ENCODE measurements around the gene GRN. TPM values are rescaled to one million over a fixed set of nuclear protein-coding genes. Genes with fewer than 3 reads are reported as not detected.
"Not testable (repeated sequence)": the region's sequence is repeated elsewhere in the genome, so short reads cannot be mapped to it uniquely, and the experiment has no call there.

The GRN gene
- total RNA-seq, 4 donors from 2014 or later, result 169 to 313 (median 260) TPM

- no peak within 1 kb of the TSS for H3K4me3 ChIP-seq
- no peak within 1 kb of the TSS for H3K27ac ChIP-seq (replicated peaks in 1 of 4)
- no peaks in the 10 kb centered on the region for H3K36me3 ChIP-seq
- WGBS, result 62% methylated on average over 1 of the region's 1 CpG
- DNase-seq (ENCODE audit: extremely low spot score), result no peak
- no peak for TF ChIP-seq EP300 (IDR thresholded peaks at IDR 0.05)
- no peak for TF ChIP-seq POLR2A (IDR thresholded peaks at IDR 0.05; ENCODE audit: low read depth)
- no peak for TF ChIP-seq CTCF (IDR thresholded peaks at IDR 0.05)
- no peaks in the 10 kb centered on the region for H3K9me3 ChIP-seq
- intact Hi-C loops (cut with DNase I), result no loop called here
- peaks cover 15 to 20% (median 19%) of the 10 kb centered on the region in 4 donors for H3K4me1 ChIP-seq
- H3K27me3 ChIP-seq, result peaks cover 0 to 18% (median 0%) of the 10 kb centered on the region in 4 donors
Observed at GRCh38 chr17:44389281-44389680, 44.2 kb downstream of the GRN start, which contains the start of gene ITGA2B. TSS of gene ITGA2B (minus strand) at chr17:44389649. CDS start at chr17:44389473, 176 bp downstream.

DNA sequence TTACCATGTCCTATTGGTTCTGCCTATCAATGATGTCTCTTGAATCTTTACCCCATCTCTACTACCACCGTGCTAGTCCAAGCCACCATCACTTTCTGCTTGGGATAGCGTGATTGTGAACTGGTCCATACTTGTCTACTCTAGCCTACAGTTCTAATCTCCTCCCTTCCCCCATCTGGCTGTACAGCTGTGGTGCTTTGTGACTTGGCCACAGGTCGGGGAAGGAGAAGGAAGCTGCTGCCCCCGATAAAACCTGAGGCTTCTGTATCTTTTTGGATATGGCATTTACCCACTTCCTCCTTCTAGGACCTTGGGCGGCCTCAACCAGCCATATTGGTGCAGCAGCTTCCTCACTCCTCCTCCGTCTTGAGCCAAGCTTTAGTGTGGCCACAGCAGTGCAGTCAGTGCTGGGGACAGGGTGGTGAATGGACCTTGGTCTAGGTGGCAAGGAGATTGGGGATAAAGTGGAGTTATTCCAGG is 44.7 kb downstream of the GRN start:
- no peak for DNase-seq (ENCODE audit: extremely low spot score)
- Histone ChIP-seq H3K27ac (replicated peaks in 1 of 4) (no peak overlapping the region), H3K36me3 (no peaks in the 10 kb centered on the region), H3K27me3 (peaks cover 0 to 13% (median 0%) of the 10 kb centered on the region in 4 donors), H3K9me3 (no peaks in the 10 kb centered on the region), H3K4me3 (no peak overlapping the region), H3K4me1 (peaks cover 11 to 15% (median 14%) of the 10 kb centered on the region in 4 donors)
- WGBS, result 63% methylated on average over 4 of the region's 6 CpGs
- TF ChIP-seq POLR2A (IDR thresholded peaks at IDR 0.05; ENCODE audit: low read depth), result no peak
- no peak for TF ChIP-seq POLR2AphosphoS5 (IDR thresholded peaks at IDR 0.05)
- TF ChIP-seq CTCF (IDR thresholded peaks at IDR 0.05), result no peak
- no peak for TF ChIP-seq EP300 (IDR thresholded peaks at IDR 0.05)
- intact Hi-C loops (cut with DNase I), result no loop called here

GRCh38 chr17:44390250-44390870 is 45.3 kb downstream of the GRN start:
- 77% methylated on average over 10 of the region's 10 CpGs for WGBS
- H3K4me3 ChIP-seq, result no peak overlapping the region
- intact Hi-C loops (cut with DNase I), result no loop called here
- TF ChIP-seq POLR2AphosphoS5 (IDR thresholded peaks at IDR 0.05) (no peak), CTCF (IDR thresholded peaks at IDR 0.05) (no peak), EP300 (IDR thresholded peaks at IDR 0.05) (no peak), POLR2A (IDR thresholded peaks at IDR 0.05; ENCODE audit: low read depth) (no peak)
- H3K27ac ChIP-seq (replicated peaks in 1 of 4), result no peak overlapping the region
- no peaks in the 10 kb centered on the region for H3K9me3 ChIP-seq
- peaks cover 8 to 9% (median 9%) of the 10 kb centered on the region in 4 donors for H3K4me1 ChIP-seq
- no peak for DNase-seq (ENCODE audit: extremely low spot score)
- H3K36me3 ChIP-seq, result no peaks in the 10 kb centered on the region
- peaks cover 0 to 7% (median 0%) of the 10 kb centered on the region in 4 donors for H3K27me3 ChIP-seq

- DNase-seq (ENCODE audit: extremely low spot score); H3K4me3 ChIP-seq; intact Hi-C loops (cut with DNase I); H3K27me3 ChIP-seq; H3K9me3 ChIP-seq; H3K4me1 ChIP-seq; H3K27ac ChIP-seq (replicated peaks in 1 of 4): not testable (repeated sequence)
- 88% methylated on average over 9 of the region's 9 CpGs for WGBS
- peaks cover 0 to 28% (median 25%) of the 10 kb centered on the region in 4 donors for H3K36me3 ChIP-seq
Observed at GRCh38 chr17:44394112-44394511, 49.0 kb downstream of the GRN start.

GRCh38 chr17:44394833-44395232 is 49.7 kb downstream of the GRN start:
- no peak overlapping the region for H3K4me3 ChIP-seq
- no peaks in the 10 kb centered on the region for H3K27me3 ChIP-seq
- no peak overlapping the region for H3K27ac ChIP-seq (replicated peaks in 1 of 4)
- peaks cover 3 to 35% (median 32%) of the 10 kb centered on the region in 4 donors for H3K36me3 ChIP-seq
- WGBS, result 94% methylated on average over 2 of the region's 2 CpGs
- DNase-seq (ENCODE audit: extremely low spot score), result no peak
- intact Hi-C loops (cut with DNase I), result no loop called here
- TF ChIP-seq EP300 (IDR thresholded peaks at IDR 0.05), result no peak
- no peak for TF ChIP-seq POLR2AphosphoS5 (IDR thresholded peaks at IDR 0.05)
- TF ChIP-seq CTCF (IDR thresholded peaks at IDR 0.05), result no peak
- no peak for TF ChIP-seq POLR2A (IDR thresholded peaks at IDR 0.05; ENCODE audit: low read depth)
- no peaks in the 10 kb centered on the region for H3K4me1 ChIP-seq
- no peaks in the 10 kb centered on the region for H3K9me3 ChIP-seq
